Measurements from ENCODE around the gene DDX17.

DDX17 gene

GRCh38 chr22:38506118-38506962, at the start of gene DDX17:
Gene DDX17 (minus strand): TSS chr22:38506311.
- peak; percentile 96 for DNase-seq (ENCODE audit: low read depth, low spot score)

DNA sequence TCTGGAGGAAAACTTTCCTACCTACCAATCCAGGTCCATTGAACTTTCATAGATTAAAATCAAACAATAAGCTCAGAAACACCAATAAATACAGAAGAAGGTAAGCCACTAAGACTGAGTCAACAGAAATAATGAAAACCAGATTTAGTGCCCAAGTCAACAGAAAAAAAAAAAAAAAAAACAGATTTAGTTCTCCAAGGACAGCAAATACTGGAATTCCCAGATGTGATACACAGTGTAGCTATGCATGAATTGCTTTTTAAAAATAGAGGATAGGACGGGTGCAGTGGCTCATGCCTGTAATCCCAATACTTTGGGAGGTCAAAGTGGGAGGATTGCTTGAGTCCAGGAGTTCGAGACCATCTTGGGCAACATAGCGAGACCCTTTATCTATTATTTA, 48.2 kb upstream of the DDX17 start:
- no peak for DNase-seq (ENCODE audit: low read depth, low spot score)

- no peak for DNase-seq (ENCODE audit: low read depth, low spot score)
Measured at GRCh38 chr22:38549101-38549894, 43.2 kb upstream of the DDX17 start.

- DNase-seq (ENCODE audit: low read depth, low spot score), result no peak
Measured at GRCh38 chr22:38540701-38541100, 34.6 kb upstream of the DDX17 start.

DNA sequence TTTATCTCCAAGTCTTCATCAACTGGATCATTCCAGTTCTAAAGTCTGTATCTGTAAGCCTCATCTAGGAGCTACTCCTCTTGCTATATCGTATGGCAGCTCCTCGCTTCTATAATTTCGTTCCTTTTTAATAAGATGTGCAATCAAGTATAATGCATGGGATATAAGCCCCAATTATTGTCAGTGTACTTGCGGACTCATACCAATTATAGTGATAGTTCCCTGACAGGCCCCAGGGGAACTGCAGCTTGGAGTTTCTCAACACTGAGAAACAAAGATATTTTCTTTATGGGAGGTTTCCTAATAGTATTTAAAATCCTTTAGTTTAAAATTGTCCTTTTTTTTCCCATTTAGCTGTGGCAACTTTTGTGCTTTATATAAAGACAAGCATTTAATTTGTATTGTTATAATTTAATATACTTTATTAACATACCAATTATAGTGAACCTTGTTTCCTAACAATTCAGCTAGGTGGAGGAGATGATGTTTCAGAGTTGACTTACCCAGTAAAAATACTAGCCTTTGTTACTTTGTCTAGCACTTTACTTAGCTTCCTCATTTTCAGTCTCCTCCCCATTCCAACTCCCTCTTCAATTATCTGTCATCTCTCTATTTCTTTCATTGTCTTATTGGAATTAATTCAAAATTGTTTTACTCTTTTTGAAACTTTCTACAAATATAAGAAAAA, 25.3 kb upstream of the DDX17 start:
- no peak for DNase-seq (ENCODE audit: low read depth, low spot score)

DNA sequence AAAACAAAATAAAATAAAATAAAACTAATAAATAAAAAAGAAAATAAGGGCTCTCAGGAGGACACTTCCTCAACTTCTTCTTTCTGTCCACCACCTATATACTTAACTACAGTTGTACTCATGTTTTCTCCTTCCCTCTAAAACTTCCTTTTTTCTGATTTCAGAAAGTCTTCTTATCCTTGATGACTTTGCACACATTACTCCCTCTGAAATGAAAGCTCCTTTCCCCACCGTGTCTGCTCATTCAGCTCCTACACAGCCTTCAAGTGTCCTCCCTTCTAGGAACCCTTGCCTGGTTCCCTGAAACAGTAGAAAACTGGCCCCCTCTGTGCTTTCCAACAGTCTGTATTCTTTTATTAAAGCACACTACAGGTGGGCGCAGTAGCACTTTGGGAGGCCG, 18.3 kb upstream of the DDX17 start:
- no peak for DNase-seq (ENCODE audit: low read depth, low spot score)

GRCh38 chr22:38523479-38523878, 17.4 kb upstream of the DDX17 start:
- DNase-seq (ENCODE audit: low read depth, low spot score), result no peak

DNA sequence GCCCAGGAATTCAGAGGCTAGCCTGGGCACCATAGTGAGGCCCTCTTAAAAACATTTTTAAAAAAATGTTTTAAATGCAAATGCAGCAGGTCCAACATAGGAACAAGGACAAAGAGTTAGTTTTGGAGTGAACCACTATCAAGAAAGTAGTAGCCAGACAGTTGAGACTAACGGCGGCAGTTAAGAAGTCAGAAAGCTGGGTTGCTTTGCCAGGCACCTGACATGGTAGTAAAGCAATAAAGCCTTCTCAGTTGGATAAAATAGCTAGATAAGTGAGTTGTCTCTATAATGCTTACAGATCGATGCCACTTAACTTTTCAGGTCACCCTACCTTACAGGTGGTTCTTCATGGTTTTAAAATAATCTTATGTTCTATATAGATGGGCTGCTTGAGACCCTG, 16.9 kb upstream of the DDX17 start:
- DNase-seq (ENCODE audit: low read depth, low spot score), result no peak

DNA sequence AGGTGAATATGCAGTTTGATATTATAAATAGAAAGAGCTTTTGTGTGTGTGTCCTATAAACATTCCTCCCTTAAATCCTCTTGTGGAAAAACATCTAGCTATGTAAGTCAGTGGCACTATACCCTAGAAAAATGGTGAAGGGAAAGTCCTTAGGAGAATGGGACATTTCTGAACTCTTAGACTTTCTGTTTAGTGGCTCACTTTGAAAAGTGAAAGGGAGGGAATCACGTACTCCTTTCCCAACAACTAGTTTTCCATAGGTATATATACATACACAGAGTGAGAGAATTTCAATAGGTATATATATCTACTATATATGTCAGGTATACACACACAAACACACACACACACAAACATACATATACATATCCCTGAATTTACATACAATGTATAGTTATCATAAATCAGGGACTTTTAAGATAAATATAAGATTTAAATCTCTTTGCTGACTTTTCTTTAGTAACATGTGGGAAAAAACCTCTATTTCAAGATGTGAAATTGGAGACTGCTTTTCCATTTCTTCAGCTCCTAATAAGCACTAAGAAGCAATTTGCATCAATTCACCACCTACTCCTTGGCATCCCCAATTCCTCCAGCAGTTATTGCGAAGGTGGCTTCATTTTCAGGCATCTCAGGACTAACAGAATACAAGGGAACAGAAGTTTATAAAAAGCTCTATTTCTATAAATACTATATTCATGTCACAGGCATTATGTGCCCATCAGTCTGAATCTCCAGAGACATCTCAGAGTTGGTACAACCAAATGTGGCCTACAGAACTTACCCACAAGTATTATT, 13.5 kb upstream of the DDX17 start:
- no peak for DNase-seq (ENCODE audit: low read depth, low spot score)

GRCh38 chr22:38518620-38519019, 12.5 kb upstream of the DDX17 start:
- DNase-seq (ENCODE audit: low read depth, low spot score), result no peak

GRCh38 chr22:38513063-38513462, 7.0 kb upstream of the DDX17 start:
- no peak for DNase-seq (ENCODE audit: low read depth, low spot score)

GRCh38 chr22:38510416-38510970, 4.4 kb upstream of the DDX17 start:
- DNase-seq (ENCODE audit: low read depth, low spot score), result no peak

DNA sequence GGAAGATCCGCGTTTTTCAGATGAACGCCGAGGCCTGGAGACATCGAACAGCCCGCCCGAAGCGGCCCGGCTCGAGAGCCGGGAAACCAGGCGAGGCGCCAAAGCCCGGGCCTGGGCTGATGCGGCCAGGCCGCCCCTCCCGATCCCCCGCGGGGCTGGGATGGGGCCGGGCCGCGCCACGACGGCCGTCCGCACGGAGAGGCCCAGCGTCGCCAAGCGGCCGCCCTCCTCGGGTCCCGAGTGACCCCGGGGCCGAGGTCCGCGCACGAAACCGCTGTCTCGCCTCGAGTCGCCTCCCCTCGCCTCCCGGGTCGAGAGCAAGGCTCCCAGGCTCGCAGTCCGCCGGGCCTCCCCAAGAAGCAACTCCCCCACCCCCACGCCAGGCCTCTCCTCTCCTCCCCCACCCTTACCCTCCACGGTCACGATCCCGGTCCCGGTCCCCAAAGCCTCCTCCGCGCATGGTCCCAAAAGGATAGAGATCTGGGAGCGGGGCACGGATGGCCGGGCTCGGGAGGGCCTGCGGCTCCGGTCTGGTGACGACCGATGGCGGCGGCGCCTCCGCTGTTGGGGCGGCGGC, 482 bp downstream of the DDX17 start:
- no peak for DNase-seq (ENCODE audit: low read depth, low spot score)

DNA sequence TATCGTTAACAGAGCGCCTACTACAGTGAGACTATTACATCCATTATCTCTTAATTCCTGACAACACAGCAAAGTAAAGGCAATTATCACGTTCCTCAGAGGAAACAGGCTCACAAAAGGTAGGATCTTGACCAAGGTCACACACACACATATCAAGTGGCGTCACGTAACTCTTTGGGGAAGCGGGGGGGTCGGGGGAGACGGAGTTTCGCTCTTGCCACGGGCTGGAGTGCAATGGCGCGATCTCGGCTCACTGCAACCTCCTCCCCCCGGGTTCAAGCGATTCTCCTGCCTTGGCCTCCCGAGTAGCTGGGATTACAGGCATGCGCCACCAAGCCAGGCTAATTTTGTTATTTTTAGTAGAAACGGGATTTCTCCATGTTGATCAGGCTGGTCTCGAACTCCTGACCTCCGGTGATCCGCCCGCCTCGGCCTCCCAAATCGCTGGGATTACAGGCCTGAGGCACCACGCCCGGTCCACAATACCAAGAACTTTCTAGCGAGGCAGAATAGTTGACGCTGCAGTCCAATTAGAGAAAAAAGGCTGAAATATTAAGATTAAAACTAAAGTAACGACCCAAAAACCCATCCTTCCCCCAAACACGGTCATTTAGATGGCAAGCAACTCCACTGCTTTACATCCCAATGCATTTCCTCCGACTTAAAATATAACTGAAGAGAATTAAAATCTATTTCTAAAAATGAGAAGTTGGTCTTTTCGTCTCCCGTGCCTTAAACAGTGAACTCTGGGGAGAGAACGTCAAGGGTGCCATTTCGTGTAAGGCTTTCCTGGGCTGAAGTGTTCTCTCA, 1.2 kb downstream of the DDX17 start:
- DNase-seq (ENCODE audit: low read depth, low spot score), result no peak

- DNase-seq (ENCODE audit: low read depth, low spot score), result no peak
Measured at GRCh38 chr22:38503021-38503420, 3.1 kb downstream of the DDX17 start.

- DNase-seq (ENCODE audit: low read depth, low spot score), result no peak
Measured at GRCh38 chr22:38501797-38502672, 4.1 kb downstream of the DDX17 start.

- no peak for DNase-seq (ENCODE audit: low read depth, low spot score)
Measured at GRCh38 chr22:38497869-38498268, 8.2 kb downstream of the DDX17 start.

DNA sequence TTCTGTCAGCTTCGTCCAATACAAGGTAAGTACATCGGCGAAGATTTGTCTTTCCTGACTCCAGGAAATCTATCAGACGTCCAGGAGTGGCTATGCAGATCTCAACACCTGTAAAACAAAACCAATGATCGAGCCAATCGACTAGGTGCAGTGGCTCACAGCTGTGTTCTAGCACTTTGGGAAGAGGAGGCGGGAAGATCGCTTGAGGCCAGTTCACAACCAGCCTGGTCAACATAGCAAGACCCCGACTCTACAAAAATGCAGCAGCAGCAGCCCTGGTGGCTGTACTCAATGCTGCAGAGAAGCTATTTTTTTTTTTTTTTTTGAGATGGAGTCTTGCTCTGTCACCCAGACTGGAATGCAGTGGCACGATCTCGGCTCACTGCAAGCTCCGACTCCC, 11.2 kb downstream of the DDX17 start:
- no peak for DNase-seq (ENCODE audit: low read depth, low spot score)

- no peak for DNase-seq (ENCODE audit: low read depth, low spot score)
Measured at GRCh38 chr22:38494498-38494897, 11.6 kb downstream of the DDX17 start.

Data from smooth muscle cell of the brain vasculature (primary cell).